K562 (cell line): ENCODE measurements around the gene SLC35A4. TPM values are rescaled to one million over a fixed set of nuclear protein-coding genes. Genes with fewer than 3 reads are reported as not detected.

Experiments used
- ATF7 ChIP-seq: fragments of 450-650 bp; IDR thresholded peaks from 2 replicates; pipeline ENCODE4 v1.7.1; 2014; ENCODE audit warnings: mild to moderate bottlenecking, moderate library complexity
- BCOR ChIP-seq: fragments of 450-650 bp; IDR thresholded peaks from 2 replicates; pipeline ENCODE4 v1.6.1; 2016
- BMI1 ChIP-seq: fragments of 150-350 bp; IDR thresholded peaks from 2 replicates; pipeline ENCODE4 v1.6.1; 2014; ENCODE audit warnings: low read length
- FOXJ2 ChIP-seq: fragments of 200-800 bp; sonication (Bioruptor generic); IDR thresholded peaks from 2 replicates; pipeline ENCODE4 v1.6.1; 2016; ENCODE audit warnings: missing genetic modification characterization, missing compliant biosample characterization
- KDM2B ChIP-seq: fragments of 250-450 bp; sonication (Bioruptor Pico); IDR thresholded peaks from 2 replicates; pipeline ENCODE4 v1.8.0; 2021; ENCODE audit warnings: mild to moderate bottlenecking, moderate library complexity
- LEF1 ChIP-seq: fragments of 450-650 bp; IDR thresholded peaks from 2 replicates; pipeline ENCODE4 v1.6.1; 2016; ENCODE audit warnings: mild to moderate bottlenecking
- MED1 ChIP-seq: sonication (generic); formaldehyde crosslinking; IDR thresholded peaks from 2 replicates; pipeline ENCODE4 v1.8.1; 2023; ENCODE audit warnings: missing genetic modification reagents, borderline replicate concordance
- MXI1 ChIP-seq: IDR thresholded peaks from 2 replicates; pipeline ENCODE4 v1.6.1; 2011; ENCODE audit warnings: low read depth, mild to moderate bottlenecking, improper control_type of control experiment, low read length
- MYNN ChIP-seq, 2 experiments: sonication (generic); formaldehyde crosslinking in 1 of 2; IDR thresholded peaks; 2 replicates each; pipeline versions ENCODE4 v1.5.0 to v1.6.1; 2016 to 2020; ENCODE audit warnings: antibody characterized with exemption in 1 of 2, missing genetic modification reagents in 1 of 2
- NFXL1 ChIP-seq: fragments of 450-650 bp; formaldehyde crosslinking; IDR thresholded peaks from 2 replicates; pipeline ENCODE4 v1.4.0; 2021; ENCODE audit warnings: mild to moderate bottlenecking
- PHTF2 ChIP-seq: fragments of 250-450 bp; sonication (Bioruptor Pico); IDR thresholded peaks from 2 replicates; pipeline ENCODE4 v1.5.0; 2021; ENCODE audit warnings: mild to moderate bottlenecking
- PREB ChIP-seq: sonication (generic); formaldehyde crosslinking; IDR thresholded peaks from 2 replicates; pipeline ENCODE4 v1.8.1; 2023; ENCODE audit warnings: mild to moderate bottlenecking, missing genetic modification reagents
- SMARCA4 ChIP-seq: fragments of 450-650 bp; IDR thresholded peaks from 2 replicates; pipeline ENCODE4 v1.6.1; 2016
- SNIP1 ChIP-seq: fragments of 450-650 bp; IDR thresholded peaks from 2 replicates; pipeline ENCODE4 v1.7.1; 2017; ENCODE audit warnings: low read depth, mild to moderate bottlenecking
- SREBF2 ChIP-seq: sonication (generic); formaldehyde crosslinking; IDR thresholded peaks from 2 replicates; pipeline ENCODE4 v1.4.0; 2020; ENCODE audit warnings: mild to moderate bottlenecking, missing genetic modification reagents
- TARDBP ChIP-seq: fragments of 450-650 bp; IDR thresholded peaks from 2 replicates; pipeline ENCODE4 v1.6.1; 2016
- TSHZ1 ChIP-seq: fragments of 250-450 bp; sonication (Bioruptor Pico); IDR thresholded peaks from 2 replicates; pipeline ENCODE4 v1.4.0; 2020; ENCODE audit warnings: mild to moderate bottlenecking, moderate library complexity
- ZNF175 ChIP-seq: fragments of 200-800 bp; sonication (Bioruptor generic); IDR thresholded peaks from 2 replicates; pipeline ENCODE4 v1.6.1; 2016; ENCODE audit warnings: low read depth, mild to moderate bottlenecking, missing genetic modification characterization, missing compliant biosample characterization
- ZNF407 ChIP-seq: fragments of 450-650 bp; IDR thresholded peaks from 2 replicates; pipeline ENCODE4 v1.6.1; 2016; ENCODE audit warnings: low read depth
- polyA plus RNA-seq, 8 experiments: library from polyadenylated mRNA; depleted of rRNA in 4 of 8; stranded (reverse) in 5 of 8; unstranded in 3 of 8; fragments of >200 nt; fragmentation: Nextera tagmentation in 2 of 8; fragmentation: Illumina TruSeq in 1 of 8; extraction: Ambion mirVana in 2 of 8; extraction: Trizol in 1 of 8; gene quantifications; 2 replicates each; pipeline versions ENCODE4 v1.2.1 to v1.2.3, GENCODE V29; 2011 to 2014; ENCODE audit warnings: inconsistent platforms in 1 of 8, missing spikeins in 1 of 8
- total RNA-seq, 7 experiments: library from RNA; depleted of rRNA in 6 of 7; stranded (reverse); fragments of >200 nt in 6 of 7; fragmentation: Illumina TruSeq in 2 of 7; extraction: Trizol in 2 of 7; gene quantifications; 2 replicates each; pipeline versions ENCODE4 v1.2.1 to v1.2.3, GENCODE V29; 2011 to 2021; ENCODE audit warnings: low replicate concordance in 1 of 7

The SLC35A4 gene
- total and polyA plus RNA-seq, 9 of the 15 experiments (the other 6 are each of a cell fraction or from before 2014, with no cell fraction given) = 21.8 to 171 (median 42.5) TPM

GRCh38 chr5:140611020-140611521 is 46.4 kb downstream of the SLC35A4 start (continued):
- TF ChIP-seq ZNF175 (CRISPR knock-in tag) (0 out of 2 replicates have a peak, but pooled peaks have one; percentile 50), MXI1 (peak; percentile 38; the same call in 1 of the 2 replicates), KDM2B (CRISPR knock-in tag) (no peak), BCOR (peak; percentile 72), LEF1 (peak; percentile 81), PHTF2 (CRISPR knock-in tag) (no peak), SMARCA4 (peak; percentile 92), TSHZ1 (CRISPR knock-in tag) (no peak), PREB (CRISPR knock-in tag) (no peak), TARDBP (no peak; the same call in 1 of the 2 replicates), SNIP1 (no peak), ATF7 (peak; percentile 75), BMI1 (no peak), FOXJ2 (tag) (peak; percentile 78; the same call in 1 of the 2 replicates), SREBF2 (CRISPR knock-in tag) (no peak), MED1 (CRISPR knock-in tag) (no peak), ZNF407 (no peak), NFXL1 (CRISPR knock-in tag) (no peak), MYNN (IDR thresholded peaks at IDR 0.05) (peak; percentile 85), MYNN (CRISPR knock-in tag; IDR thresholded peaks at IDR 0.05) (no peak)
